Stimulated activated CD4-positive, alpha-beta T cell treated with anti-CD3 and anti-CD28 coated beads, TNF-alpha, amount 100 ng/mL, for 24 hours (primary cell): Measurements from ENCODE around the gene MED12L.
A peak's percentile ranks its signal among the peaks of the same experiment; 100 is the strongest.
"Not testable (repeated sequence)": the region's sequence is repeated elsewhere in the genome, so short reads cannot be mapped to it uniquely, and the experiment has no call there.

Experiments used
- DNase-seq, 3 experiments: peaks; one replicate each; pipeline ENCODE4 v3.0.0-alpha.2; 2020; ENCODE audit warnings: low read depth in 3 of 3

Gene MED12L, protein sequence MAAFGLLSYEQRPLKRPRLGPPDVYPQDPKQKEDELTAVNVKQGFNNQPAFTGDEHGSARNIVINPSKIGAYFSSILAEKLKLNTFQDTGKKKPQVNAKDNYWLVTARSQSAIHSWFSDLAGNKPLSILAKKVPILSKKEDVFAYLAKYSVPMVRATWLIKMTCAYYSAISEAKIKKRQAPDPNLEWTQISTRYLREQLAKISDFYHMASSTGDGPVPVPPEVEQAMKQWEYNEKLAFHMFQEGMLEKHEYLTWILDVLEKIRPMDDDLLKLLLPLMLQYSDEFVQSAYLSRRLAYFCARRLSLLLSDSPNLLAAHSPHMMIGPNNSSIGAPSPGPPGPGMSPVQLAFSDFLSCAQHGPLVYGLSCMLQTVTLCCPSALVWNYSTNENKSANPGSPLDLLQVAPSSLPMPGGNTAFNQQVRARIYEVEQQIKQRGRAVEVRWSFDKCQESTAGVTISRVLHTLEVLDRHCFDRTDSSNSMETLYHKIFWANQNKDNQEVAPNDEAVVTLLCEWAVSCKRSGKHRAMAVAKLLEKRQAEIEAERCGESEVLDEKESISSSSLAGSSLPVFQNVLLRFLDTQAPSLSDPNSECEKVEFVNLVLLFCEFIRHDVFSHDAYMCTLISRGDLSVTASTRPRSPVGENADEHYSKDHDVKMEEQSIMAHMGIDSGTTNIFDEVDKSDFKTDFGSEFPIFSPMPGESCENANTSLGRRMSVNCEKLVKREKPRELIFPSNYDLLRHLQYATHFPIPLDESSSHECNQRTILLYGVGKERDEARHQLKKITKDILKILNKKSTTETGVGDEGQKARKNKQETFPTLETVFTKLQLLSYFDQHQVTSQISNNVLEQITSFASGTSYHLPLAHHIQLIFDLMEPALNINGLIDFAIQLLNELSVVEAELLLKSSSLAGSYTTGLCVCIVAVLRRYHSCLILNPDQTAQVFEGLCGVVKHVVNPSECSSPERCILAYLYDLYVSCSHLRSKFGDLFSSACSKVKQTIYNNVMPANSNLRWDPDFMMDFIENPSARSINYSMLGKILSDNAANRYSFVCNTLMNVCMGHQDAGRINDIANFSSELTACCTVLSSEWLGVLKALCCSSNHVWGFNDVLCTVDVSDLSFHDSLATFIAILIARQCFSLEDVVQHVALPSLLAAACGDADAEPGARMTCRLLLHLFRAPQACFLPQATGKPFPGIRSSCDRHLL (N-terminal part only)

DNA sequence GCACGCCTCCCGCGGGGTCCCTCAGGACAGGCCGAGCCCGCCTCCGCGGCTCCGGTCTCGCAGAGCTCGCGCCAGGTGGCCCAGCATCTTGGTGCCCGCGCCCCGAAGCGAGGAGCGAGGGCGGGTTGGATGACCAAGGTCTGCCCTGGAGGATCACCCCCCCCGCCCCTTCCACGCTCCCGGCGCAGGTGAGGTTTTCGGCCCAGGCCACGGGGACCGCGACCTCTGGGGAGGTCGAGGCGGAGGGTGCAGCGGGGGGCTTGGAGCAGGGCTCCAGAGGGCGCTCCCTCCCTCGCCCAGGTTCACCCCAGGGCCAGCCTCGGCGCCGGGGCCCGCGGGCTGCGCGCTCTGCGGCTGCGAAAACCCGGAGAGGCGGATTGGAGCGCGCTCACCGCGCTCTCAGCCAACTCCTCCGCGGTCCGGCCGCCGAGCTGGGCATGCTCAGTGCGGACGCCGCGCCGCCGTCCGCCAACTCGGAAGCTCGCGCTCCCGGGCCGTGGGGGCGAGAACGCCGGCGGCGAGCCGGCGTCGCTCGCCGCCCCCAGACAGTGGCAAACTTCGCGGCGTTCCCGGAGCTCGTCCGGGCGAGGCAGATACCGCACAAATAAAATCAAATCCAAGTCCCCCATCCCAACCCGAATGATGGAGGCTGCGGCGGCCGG, at the start of gene MED12L:
Gene MED12L, plus strand, starts transcription at position 438 of the 662 bp plus-strand sequence. CDS start 1,263 bp downstream, outside the sequence.
- DNase-seq = peak; percentile 9 to 69 (median 19)

DNA sequence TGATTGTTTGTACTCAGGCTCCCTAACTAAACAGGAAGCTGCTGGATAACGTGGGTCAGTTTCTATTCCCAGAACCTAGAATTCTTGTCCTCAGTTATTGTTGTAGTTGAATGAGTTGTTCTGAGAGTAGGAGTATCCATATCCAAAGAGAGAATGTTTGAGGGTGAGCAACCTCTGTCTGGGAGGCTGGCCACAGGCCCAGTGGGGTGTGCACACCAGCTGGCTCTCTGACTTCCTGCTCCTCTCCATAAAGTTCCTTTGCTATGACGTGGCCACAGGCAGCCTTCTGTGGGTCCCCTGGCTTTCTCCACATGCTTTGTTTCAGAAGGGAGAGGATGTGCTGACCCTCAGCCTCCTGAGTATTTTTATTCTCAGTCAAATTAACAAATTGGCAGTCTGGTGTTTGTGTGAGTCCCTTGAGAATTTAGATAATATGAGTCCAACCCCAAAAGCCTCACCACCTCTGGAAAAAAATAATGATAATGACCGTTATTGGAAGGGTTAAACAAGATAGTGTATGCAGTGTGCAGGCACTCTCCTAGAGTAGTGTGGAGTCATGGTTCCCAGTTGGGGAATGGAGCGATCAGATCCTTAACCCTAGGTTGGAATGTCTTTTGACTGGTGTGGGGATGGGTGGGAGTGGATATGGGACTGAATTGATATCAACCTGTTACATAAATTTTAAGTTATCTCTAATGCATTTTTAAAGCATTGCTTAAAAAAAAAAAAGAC, 47.6 kb upstream of the MED12L start:
- no peak for DNase-seq

GRCh38 chr3:151044706-151045105, 40.8 kb upstream of the MED12L start:
- no peak for DNase-seq

- no peak for DNase-seq
Observed at GRCh38 chr3:151047636-151048035, 37.8 kb upstream of the MED12L start.

- DNase-seq = no peak
Observed at GRCh38 chr3:151051533-151051932, 33.9 kb upstream of the MED12L start.

DNA sequence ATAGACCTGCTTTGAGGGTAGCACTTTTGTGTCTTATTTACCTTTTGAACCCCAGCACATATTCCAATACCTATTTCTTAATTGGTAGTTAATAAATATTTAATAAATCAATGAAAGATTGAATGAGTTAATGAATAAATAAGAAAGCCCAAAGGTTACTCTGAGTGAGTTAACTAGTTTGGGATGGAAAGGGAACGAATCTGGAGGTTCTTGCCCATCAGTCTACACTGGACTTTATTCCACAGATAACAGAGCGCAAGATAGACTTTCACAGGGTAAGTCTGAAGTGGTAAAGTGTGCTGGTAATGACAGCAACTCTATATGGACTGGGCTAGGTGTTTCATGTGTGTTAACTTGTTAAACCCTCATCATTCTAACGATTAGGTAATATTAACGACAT, 33.1 kb upstream of the MED12L start:
- no peak for DNase-seq

- no peak for DNase-seq
Observed at GRCh38 chr3:151052756-151053155, 32.7 kb upstream of the MED12L start.

DNA sequence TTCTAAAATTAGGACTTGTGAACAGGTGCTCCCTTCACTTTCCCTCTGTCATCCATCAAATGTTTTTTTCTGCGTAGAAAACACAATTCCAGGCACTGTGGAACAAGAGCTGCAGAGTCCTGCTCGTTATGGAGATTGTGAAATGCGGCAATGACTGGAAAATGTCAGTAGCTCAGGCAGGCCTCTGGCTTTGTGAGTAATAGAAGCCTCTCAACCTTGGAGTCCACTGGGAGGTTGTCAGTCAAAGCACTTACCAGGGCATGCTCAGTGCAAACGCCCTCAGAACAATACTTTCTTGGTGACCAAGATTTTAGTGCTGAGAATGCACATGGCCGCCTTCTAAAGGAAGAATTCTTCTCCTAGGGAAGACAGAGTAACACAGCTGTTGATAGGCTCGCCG, 26.7 kb upstream of the MED12L start:
- no peak for DNase-seq

- DNase-seq = no peak
Observed at GRCh38 chr3:151062611-151063010, 22.9 kb upstream of the MED12L start.

GRCh38 chr3:151067158-151067557, 18.3 kb upstream of the MED12L start:
- DNase-seq = no peak

DNA sequence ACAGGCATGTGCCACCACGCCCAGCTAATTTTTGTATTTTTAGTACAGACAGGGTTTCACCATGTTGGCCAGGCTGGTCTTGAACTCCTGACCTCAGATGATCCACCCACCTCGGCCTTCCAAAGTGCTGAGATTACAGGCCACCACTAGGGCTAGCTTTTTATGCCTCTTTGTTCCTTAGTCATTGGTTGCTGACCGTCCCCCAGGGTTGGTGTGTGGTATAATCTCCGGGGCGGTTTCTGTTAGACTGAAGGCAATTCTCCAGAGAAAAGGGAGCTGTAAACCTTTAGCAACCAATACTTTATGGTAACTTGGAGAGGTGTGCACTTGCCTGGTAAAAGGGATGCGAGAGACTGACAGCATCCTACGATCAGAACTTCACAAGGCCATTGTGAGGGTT, 12.6 kb upstream of the MED12L start:
- DNase-seq = not testable (repeated sequence)

DNA sequence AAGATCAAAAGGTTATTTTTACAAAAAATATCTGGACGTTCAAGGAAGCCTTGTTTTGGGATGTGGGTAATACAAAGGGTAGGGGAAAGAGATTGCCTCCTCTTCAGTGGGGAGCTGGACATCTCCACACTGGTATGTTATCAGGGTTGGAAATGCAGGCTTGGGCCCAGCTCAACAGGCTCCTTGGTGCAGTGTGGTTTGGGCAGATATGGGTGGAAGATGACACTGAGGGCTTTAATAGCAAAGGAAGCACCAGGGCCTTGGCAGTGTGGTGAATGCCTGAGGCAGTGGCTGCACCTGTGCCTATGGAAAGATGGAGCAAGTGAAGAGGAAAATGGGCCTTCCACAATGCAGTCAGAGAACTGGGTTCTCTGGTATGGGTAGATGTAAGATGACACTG, 11.2 kb upstream of the MED12L start:
- no peak for DNase-seq

DNA sequence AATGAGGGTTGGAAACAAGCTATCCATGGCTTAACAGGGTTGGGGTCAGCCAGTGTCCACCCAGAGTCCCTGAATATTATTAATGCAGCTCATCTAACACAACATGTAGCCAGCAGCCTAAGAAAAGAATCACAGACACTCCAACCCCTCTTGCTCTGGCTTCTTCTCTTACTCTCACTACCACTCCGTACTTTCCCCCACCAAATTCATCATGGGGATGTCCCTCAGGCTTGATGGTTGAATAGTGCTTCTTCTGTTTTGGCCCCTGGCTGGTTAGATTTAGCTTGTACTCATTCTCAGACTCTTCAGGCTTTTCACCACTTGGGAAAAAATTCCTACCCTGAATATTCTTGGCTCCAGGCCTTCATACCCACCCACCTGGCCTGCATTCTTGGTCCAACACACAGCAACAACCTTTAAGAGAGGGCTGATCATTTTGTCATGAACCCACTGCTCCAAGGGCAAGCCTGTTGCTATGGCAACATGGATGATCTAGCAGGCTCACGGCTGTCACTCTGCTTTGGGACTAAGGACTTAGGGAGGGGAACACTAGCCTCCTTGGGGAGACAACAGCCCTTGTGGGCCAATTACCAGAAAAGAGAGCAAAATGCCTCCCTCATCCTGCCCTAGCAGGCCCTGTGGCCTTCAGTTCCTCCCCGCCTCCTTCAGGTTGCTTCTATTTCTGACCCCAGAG, 9.4 kb upstream of the MED12L start:
- no peak for DNase-seq

DNA sequence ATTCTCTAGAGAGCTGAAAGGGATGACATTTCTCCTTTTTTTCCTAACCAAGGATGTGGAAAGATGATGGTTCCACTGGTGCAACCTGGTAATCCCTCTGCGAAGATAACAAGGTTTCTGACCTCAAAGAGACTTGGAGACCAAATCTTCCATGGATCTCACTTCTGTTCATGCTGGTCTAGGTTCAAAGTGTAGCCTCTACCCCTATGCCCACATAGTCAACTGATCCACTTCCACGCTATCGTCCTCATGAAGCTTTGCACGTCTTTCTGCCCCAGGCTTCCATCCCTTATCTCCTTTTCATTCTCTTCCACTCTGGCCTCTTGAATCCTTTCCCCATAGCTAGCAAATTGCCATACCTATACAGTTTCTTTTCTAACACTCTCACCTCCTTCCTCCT, 8.8 kb upstream of the MED12L start:
- no peak for DNase-seq

DNA sequence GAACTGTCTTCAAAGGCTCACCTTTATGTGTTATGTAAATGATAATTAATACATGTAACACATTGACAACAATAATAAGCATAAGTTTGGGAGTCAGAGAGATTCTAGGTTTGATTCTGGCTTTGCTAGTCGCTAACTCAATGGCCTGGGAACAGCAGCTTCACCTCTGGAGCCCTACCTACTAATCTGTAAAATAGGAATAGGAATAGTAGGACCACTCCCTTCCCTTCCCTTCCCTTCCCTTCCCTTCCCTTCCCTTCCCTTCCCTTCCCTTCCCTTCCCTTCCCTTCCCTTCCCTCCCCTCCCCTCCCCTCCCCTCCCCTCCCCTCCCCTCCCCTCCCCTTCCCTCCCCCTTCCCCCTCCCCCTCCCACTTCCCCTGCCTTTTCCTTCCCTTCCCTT, 4.4 kb upstream of the MED12L start:
- not testable (repeated sequence) for DNase-seq

DNA sequence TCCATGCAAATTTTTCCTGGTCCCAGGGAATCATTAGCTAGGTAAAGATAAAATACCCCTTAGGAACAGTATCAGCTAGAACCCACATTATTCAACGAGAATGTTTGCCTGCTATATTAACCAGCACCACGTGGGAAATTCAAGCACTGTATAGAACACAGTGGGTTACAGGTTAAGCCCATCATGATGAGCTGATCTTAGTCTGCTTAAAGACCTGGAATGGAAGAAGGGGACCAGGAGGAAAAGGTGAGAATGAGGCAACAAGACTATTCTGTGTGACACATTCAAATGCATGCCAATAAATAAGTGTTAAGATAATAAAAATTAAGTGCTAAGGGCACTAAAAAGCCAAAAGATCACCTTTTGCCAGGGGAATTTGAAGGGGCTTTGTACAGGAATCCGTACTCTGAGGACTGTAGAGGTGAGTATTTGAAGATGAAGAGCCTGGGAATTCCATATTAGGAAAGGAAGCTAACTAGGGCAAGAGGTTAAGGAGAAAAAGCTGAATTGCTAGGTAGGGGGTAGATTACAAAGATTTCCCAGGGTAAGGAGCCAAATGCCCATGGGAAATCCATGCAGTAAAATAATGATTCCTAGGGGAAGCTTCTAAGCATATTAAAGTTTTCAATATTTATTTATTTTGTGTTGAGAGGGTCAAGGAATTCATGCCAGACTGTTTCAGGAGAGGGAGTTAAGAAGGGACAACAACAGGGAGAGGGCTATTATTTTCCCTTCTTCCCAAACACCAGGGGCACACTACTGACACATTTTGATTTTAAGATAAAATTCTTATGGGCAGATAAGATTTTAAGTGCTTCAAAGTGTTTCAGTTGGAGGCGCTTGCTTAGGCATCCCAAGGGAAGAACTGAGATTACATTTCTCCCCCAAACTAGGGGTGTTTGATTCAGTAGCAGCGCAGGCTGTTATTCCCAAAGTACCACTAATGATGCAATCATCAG, 2.3 kb upstream of the MED12L start:
- no peak for DNase-seq

- no peak for DNase-seq
Observed at GRCh38 chr3:151084893-151085226, 604 bp upstream of the MED12L start.

DNA sequence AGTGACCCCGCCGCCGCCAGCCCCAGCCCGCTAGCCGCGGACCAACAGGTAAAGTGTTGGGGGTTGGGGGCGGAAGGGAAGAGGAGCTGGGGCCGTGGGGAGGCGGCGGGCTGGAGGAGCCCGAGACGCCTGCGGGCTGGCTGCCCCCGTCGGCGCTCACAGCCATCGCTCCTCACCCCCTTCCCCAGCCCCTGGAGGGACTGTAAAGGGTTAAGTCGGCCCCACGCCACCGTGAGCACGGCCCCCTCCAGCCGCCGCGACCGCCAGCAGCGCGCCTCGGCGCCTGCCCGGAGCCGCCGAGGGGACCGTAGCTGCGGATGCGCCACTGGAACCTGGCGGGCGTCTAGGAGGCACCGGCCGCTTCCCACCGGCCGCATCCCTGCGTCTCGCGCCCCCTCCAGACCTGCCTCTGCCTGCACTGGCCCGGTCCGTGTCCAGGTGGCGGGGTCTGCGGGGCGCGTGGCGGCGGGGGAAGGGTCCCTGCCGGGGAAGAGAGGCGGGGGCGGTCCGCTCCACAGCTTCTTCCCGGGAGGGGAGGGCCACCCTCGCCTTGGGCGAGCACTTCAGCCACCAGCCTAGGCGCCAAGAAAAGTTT, 522 bp downstream of the MED12L start:
- peak in 1 of 3 experiments; percentile 12 for DNase-seq
